ENCODE results near the gene PRKCA.

DNA sequence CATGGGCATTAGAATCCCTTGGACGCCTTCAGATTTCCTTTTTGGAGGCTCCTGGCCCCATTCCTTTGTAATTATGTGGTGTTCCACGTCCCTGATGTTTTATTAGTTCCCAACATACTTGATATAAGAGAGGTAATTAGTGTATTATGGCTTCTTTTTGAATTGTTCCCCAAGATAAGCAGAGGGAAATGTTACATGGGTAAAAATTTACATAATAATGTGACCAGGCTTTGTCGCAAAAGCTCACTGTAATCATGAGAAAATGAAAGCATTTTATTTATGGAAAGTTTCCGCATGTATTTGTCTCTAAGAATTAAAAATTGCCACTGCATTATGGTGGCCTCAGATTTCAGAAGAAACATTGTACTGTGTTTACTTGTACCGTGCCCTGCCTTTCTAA is 177.8 kb downstream of the PRKCA start:
- TF ChIP-seq, protein P1, sequence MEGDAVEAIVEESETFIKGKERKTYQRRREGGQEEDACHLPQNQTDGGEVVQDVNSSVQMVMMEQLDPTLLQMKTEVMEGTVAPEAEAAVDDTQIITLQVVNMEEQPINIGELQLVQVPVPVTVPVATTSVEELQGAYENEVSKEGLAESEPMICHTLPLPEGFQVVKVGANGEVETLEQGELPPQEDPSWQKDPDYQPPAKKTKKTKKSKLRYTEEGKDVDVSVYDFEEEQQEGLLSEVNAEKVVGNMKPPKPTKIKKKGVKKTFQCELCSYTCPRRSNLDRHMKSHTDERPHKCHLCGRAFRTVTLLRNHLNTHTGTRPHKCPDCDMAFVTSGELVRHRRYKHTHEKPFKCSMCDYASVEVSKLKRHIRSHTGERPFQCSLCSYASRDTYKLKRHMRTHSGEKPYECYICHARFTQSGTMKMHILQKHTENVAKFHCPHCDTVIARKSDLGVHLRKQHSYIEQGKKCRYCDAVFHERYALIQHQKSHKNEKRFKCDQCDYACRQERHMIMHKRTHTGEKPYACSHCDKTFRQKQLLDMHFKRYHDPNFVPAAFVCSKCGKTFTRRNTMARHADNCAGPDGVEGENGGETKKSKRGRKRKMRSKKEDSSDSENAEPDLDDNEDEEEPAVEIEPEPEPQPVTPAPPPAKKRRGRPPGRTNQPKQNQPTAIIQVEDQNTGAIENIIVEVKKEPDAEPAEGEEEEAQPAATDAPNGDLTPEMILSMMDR (IDR thresholded peaks at IDR 0.05; ENCODE audit: insufficient read depth, low read length): no peak
- TF ChIP-seq GABPA (IDR thresholded peaks at IDR 0.05; ENCODE audit: low read depth) (no peak), POLR2AphosphoS5 (IDR thresholded peaks at IDR 0.05; ENCODE audit: low read depth) (no peak), SPI1 (IDR thresholded peaks at IDR 0.05; ENCODE audit: borderline replicate concordance, low read depth) (no peak)
- TF ChIP-seq, protein P2, sequence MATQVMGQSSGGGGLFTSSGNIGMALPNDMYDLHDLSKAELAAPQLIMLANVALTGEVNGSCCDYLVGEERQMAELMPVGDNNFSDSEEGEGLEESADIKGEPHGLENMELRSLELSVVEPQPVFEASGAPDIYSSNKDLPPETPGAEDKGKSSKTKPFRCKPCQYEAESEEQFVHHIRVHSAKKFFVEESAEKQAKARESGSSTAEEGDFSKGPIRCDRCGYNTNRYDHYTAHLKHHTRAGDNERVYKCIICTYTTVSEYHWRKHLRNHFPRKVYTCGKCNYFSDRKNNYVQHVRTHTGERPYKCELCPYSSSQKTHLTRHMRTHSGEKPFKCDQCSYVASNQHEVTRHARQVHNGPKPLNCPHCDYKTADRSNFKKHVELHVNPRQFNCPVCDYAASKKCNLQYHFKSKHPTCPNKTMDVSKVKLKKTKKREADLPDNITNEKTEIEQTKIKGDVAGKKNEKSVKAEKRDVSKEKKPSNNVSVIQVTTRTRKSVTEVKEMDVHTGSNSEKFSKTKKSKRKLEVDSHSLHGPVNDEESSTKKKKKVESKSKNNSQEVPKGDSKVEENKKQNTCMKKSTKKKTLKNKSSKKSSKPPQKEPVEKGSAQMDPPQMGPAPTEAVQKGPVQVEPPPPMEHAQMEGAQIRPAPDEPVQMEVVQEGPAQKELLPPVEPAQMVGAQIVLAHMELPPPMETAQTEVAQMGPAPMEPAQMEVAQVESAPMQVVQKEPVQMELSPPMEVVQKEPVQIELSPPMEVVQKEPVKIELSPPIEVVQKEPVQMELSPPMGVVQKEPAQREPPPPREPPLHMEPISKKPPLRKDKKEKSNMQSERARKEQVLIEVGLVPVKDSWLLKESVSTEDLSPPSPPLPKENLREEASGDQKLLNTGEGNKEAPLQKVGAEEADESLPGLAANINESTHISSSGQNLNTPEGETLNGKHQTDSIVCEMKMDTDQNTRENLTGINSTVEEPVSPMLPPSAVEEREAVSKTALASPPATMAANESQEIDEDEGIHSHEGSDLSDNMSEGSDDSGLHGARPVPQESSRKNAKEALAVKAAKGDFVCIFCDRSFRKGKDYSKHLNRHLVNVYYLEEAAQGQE (IDR thresholded peaks at IDR 0.05; ENCODE audit: insufficient replicate concordance, low read depth): no peak

Data from HL-60 (cell line).